Kasumi-1 (cell line): ENCODE measurements around the gene FNDC1.

ENCODE experiments used
- DNase-seq, 2 experiments: peaks; one replicate each; lab custom pipeline; 2025; lab: John Stamatoyannopoulos, UW

Gene FNDC1

GRCh38 chr6:159212525-159213280, 43.5 kb downstream of the FNDC1 start:
- DNase-seq = no peak

- DNase-seq = no peak
Observed at GRCh38 chr6:159213405-159213804, 44.2 kb downstream of the FNDC1 start.

GRCh38 chr6:159214281-159214680, 45.1 kb downstream of the FNDC1 start:
- no peak for DNase-seq

- DNase-seq = peak in 1 of 2 experiments; percentile 17
Observed at GRCh38 chr6:159217595-159218275, 48.5 kb downstream of the FNDC1 start.

- DNase-seq = no peak
Observed at GRCh38 chr6:159220093-159220492, 50.9 kb downstream of the FNDC1 start.

GRCh38 chr6:159221486-159222170, 52.4 kb downstream of the FNDC1 start:
- no peak for DNase-seq

GRCh38 chr6:159224452-159224851, 55.3 kb downstream of the FNDC1 start:
- no peak for DNase-seq

- DNase-seq = no peak
Observed at GRCh38 chr6:159229651-159230051, 60.5 kb downstream of the FNDC1 start.

- DNase-seq = no peak
Observed at GRCh38 chr6:159232106-159232645, 63.0 kb downstream of the FNDC1 start.

GRCh38 chr6:159232751-159233150, 63.6 kb downstream of the FNDC1 start:
- no peak for DNase-seq

- DNase-seq = no peak
Observed at GRCh38 chr6:159233365-159234101, 64.3 kb downstream of the FNDC1 start.

- no peak for DNase-seq
Observed at GRCh38 chr6:159234102-159234553, 64.9 kb downstream of the FNDC1 start.

GRCh38 chr6:159238920-159239558, 69.8 kb downstream of the FNDC1 start:
- DNase-seq = no peak

- DNase-seq = no peak
Observed at GRCh38 chr6:159249128-159249527, 79.9 kb downstream of the FNDC1 start.

GRCh38 chr6:159249752-159250151, 80.6 kb downstream of the FNDC1 start:
- no peak for DNase-seq

- no peak for DNase-seq
Observed at GRCh38 chr6:159250633-159251032, 81.4 kb downstream of the FNDC1 start.

GRCh38 chr6:159252955-159253508, 83.8 kb downstream of the FNDC1 start:
- peak; percentile 26 to 57 for DNase-seq

GRCh38 chr6:159254186-159254585, 85.0 kb downstream of the FNDC1 start:
- no peak for DNase-seq

GRCh38 chr6:159255434-159255951, 86.3 kb downstream of the FNDC1 start:
- DNase-seq = no peak

GRCh38 chr6:159256128-159256527, 86.9 kb downstream of the FNDC1 start:
- no peak for DNase-seq

GRCh38 chr6:159257846-159258245, 88.6 kb downstream of the FNDC1 start:
- DNase-seq = no peak
